Right renal cortex interstitium (tissue), 3 donors: ENCODE results near the gene GALNT17. TPM values are rescaled to one million over a fixed set of nuclear protein-coding genes. Genes with fewer than 3 reads are reported as not detected.
"Not testable (repeated sequence)": the region's sequence is repeated elsewhere in the genome, so short reads cannot be mapped to it uniquely, and the experiment has no call there.

Experiments
- DNase-seq, 3 donors: peaks; one replicate each; pipeline ENCODE4 v3.0.0-alpha.2; 2013; ENCODE audit warnings: low read depth in 3 of 3, low spot score in 2 of 3
- polyA plus RNA-seq, 3 donors: library from polyadenylated mRNA; unstranded; fragments of 120-200 nt; gene quantifications; one replicate each; pipeline ENCODE4 v1.2.1, GENCODE V29; 2013; ENCODE audit not compliant: insufficient read length in 3 of 3

GALNT17 gene
- polyA plus RNA-seq, 3 donors, result 3.3 to 4.0 (median 3.4) TPM

GRCh38 chr7:71229148-71229547 is 97.2 kb downstream of the GALNT17 start:
- DNase-seq, result no peak

DNA sequence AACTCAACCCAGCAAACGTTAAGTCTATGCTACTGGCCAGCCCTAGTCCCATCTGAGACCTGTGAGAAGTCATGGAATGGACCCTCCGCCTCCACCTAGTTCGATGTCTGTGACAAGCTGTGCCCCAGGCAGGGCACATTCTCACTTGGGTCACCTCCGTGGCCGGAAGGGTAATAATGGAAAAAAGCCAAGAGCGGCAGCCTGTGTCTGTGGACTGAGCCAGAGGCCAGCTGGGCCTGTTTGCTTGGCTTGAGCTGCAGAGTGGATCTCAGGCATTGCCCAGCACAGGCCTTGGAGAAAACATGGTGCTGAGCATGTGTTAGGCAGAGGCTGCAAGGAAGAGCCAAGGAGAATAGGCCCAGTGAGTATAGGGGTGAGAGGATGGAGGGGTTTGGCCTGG is 97.8 kb downstream of the GALNT17 start:
- no peak for DNase-seq

- DNase-seq, result no peak
Observed at GRCh38 chr7:71235253-71235652, 103.3 kb downstream of the GALNT17 start.

- no peak for DNase-seq
Observed at GRCh38 chr7:71236230-71237105, 104.5 kb downstream of the GALNT17 start.

GRCh38 chr7:71237945-71238344 is 106.0 kb downstream of the GALNT17 start:
- DNase-seq, result no peak

GRCh38 chr7:71238581-71239295 is 106.8 kb downstream of the GALNT17 start:
- DNase-seq, result no peak

DNA sequence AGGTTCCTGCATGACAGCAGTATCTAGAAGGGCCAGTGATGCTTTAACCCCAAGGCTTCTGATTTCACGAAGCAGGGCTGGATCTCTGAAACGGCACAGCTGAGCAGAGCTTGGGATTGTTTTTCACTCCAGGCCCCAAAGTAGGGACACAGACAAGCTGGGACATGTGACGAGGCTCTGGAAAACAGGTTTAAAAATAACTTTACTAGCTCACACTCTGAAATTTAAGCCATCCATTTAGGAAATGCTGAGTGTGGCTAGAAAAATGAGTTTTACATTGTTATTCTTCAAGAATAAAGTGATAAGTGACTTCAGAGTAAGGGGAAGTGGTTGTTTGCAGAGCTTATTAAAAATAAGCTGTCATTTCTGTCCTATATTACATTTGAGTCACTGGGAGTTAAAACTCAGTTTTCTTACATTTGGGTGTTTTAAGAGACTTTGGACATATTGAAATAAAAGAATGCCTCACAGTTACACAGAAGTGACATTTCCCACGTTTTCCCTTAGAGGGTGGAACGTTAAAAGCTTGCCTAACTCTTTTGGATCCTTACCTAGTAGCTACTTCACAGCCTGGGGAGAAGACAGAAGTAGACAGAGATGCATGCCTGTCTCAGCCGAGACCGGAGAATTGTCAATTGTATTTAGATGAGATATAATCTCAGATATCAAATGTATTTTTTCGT is 107.8 kb downstream of the GALNT17 start:
- no peak for DNase-seq

DNA sequence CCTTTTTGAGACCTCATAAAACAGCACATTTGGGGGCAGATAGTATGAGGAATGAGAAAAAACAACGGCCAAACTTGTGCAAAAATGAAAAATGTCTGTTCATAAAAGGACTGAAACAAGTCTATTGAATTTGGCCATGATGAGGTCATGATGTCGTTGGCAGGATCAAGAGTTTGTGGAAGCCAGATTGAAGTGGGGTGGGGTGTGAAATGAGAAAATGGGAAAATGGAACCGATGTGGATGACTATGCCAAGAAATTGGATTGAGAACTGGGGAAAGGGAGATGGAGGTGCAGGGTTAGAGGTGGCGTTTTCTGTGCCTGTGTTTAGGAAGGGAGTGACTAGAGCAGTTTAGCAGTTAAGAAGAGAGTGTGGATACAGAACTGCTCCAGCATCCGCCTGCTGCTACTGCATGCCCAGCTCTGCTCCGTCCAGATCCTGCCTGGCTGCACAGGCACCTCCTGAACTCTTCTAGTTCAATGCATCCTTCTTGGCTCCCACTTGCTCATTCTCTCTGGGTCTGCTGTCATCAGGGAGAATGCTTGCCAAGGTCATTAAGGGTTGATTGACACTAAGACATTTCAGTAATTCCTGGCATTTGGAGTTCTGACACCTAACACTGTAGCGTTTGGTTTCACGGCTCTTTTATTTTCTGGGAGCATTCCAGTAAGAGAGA is 111.9 kb downstream of the GALNT17 start:
- no peak for DNase-seq

DNA sequence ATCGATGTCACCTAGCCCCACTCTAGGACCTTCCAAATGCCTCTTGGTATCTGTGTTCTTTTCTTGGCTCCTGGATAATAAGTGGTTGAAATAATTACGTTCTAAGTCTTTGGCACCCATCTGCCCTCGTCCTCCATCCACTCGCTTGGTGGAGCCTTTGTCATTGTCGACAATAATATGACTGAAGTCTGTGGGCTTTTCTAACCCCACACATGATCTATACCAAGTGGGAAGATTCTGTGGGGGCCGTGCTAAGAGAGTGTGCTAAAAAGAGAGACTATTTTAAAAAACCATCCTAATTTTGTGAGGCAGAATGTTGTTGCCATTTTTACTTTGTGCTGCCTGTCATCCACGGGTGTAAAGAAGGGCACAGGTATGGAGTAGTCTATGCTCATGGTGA is 113.1 kb downstream of the GALNT17 start:
- DNase-seq, result no peak

- no peak for DNase-seq
Observed at GRCh38 chr7:71251706-71252105, 119.8 kb downstream of the GALNT17 start.

GRCh38 chr7:71254751-71255150 is 122.8 kb downstream of the GALNT17 start:
- no peak for DNase-seq

DNA sequence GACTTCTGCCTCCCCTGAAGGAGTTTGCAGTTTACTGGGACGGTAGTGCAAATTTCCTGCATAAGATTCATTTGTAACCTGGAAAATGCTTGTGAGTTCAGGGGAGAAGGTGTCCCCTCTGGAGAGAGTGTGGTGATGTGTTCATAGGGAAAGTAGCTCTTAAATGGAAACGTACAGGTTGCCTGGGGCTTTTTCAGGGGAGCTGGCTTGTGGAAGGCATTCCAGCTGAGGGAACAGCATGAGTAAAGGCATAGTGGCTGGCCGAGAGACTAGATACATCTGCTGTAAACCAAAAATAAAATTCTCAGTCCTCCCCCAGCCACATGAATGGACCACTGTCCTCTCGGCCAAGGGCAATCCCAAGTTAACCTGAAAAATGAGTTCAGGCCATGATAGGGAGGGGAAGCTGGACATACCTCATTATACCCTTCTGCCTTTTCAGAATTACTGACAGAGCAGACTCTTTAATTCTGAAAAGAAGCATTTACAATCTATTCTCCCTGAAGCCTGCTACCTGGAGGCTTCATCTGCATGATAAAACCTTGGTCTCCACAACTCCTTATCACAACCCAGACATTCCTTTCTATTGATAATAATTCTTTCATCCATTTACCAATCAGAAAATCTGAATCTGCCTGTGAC is 123.7 kb downstream of the GALNT17 start:
- DNase-seq, result no peak

GRCh38 chr7:71261066-71261465 is 129.1 kb downstream of the GALNT17 start:
- DNase-seq, result no peak

GRCh38 chr7:71262834-71263233 is 130.9 kb downstream of the GALNT17 start:
- DNase-seq, result not testable (repeated sequence)

GRCh38 chr7:71264005-71264404 is 132.1 kb downstream of the GALNT17 start:
- no peak for DNase-seq

- no peak for DNase-seq
Observed at GRCh38 chr7:71266912-71267311, 135.0 kb downstream of the GALNT17 start.

- DNase-seq, result no peak
Observed at GRCh38 chr7:71267734-71268469, 136.0 kb downstream of the GALNT17 start.

- no peak for DNase-seq
Observed at GRCh38 chr7:71270558-71270957, 138.6 kb downstream of the GALNT17 start.

- DNase-seq, result no peak
Observed at GRCh38 chr7:71271203-71271602, 139.3 kb downstream of the GALNT17 start.
